Suppressor macrophage treated with lipopolysaccharide for 1 hour (primary cell): ENCODE results near the gene POU2AF1.

Source experiments
- DNase-seq, 3 donors: peaks; one replicate each; pipeline ENCODE4 v3.0.0-alpha.2; 2020 to 2022

The POU2AF1 gene

GRCh38 chr11:111408789-111409727 is 30.0 kb upstream of the POU2AF1 start:
- peak in 2 of 3 donors; percentile 30 to 40 for DNase-seq

- DNase-seq = no peak
Observed at GRCh38 chr11:111407652-111408051, 28.6 kb upstream of the POU2AF1 start.

- DNase-seq = no peak
Observed at GRCh38 chr11:111406589-111406988, 27.5 kb upstream of the POU2AF1 start.

- no peak for DNase-seq
Observed at GRCh38 chr11:111406091-111406490, 27.0 kb upstream of the POU2AF1 start.

- DNase-seq = no peak
Observed at GRCh38 chr11:111405551-111405950, 26.5 kb upstream of the POU2AF1 start.

- no peak for DNase-seq
Observed at GRCh38 chr11:111403051-111403726, 24.1 kb upstream of the POU2AF1 start.

- DNase-seq = no peak
Observed at GRCh38 chr11:111402411-111402810, 23.3 kb upstream of the POU2AF1 start.

GRCh38 chr11:111401957-111402356 is 22.9 kb upstream of the POU2AF1 start:
- DNase-seq = peak; percentile 22 to 58 (median 43)

- DNase-seq = no peak
Observed at GRCh38 chr11:111400595-111400994, 21.5 kb upstream of the POU2AF1 start.

- no peak for DNase-seq
Observed at GRCh38 chr11:111399187-111400031, 20.3 kb upstream of the POU2AF1 start.

GRCh38 chr11:111397034-111397433 is 18.0 kb upstream of the POU2AF1 start:
- DNase-seq = no peak

- no peak for DNase-seq
Observed at GRCh38 chr11:111395749-111396148, 16.7 kb upstream of the POU2AF1 start.

GRCh38 chr11:111395081-111395480 is 16.0 kb upstream of the POU2AF1 start:
- DNase-seq = no peak

GRCh38 chr11:111394147-111394546 is 15.1 kb upstream of the POU2AF1 start:
- peak; percentile 51 to 56 (median 54) for DNase-seq

- no peak for DNase-seq
Observed at GRCh38 chr11:111393585-111393984, 14.5 kb upstream of the POU2AF1 start.

- no peak for DNase-seq
Observed at GRCh38 chr11:111393096-111393495, 14.0 kb upstream of the POU2AF1 start.

GRCh38 chr11:111392552-111392951 is 13.5 kb upstream of the POU2AF1 start:
- no peak for DNase-seq

GRCh38 chr11:111391328-111392124 is 12.5 kb upstream of the POU2AF1 start:
- no peak for DNase-seq

GRCh38 chr11:111388842-111389241 is 9.8 kb upstream of the POU2AF1 start:
- no peak for DNase-seq

- DNase-seq = no peak
Observed at GRCh38 chr11:111388420-111388819, 9.3 kb upstream of the POU2AF1 start.

- peak in 1 of 3 donors; percentile 27 for DNase-seq
Observed at GRCh38 chr11:111387363-111387762, 8.3 kb upstream of the POU2AF1 start.

GRCh38 chr11:111386611-111387150 is 7.6 kb upstream of the POU2AF1 start:
- no peak for DNase-seq
